ENCODE results near the gene SLC39A8.

SLC39A8 gene

GRCh38 chr4:102230194-102230593 is 115.1 kb downstream of the SLC39A8 start:
- no peak for DNase-seq (ENCODE audit: low read depth in 2 of 2)

- DNase-seq (ENCODE audit: low read depth in 2 of 2): no peak
These were observed 117.9 kb downstream of the SLC39A8 start for GRCh38 chr4:102227388-102227787.

GRCh38 chr4:102223461-102223860 is 121.8 kb downstream of the SLC39A8 start:
- no peak for DNase-seq (ENCODE audit: low read depth in 2 of 2)

DNA sequence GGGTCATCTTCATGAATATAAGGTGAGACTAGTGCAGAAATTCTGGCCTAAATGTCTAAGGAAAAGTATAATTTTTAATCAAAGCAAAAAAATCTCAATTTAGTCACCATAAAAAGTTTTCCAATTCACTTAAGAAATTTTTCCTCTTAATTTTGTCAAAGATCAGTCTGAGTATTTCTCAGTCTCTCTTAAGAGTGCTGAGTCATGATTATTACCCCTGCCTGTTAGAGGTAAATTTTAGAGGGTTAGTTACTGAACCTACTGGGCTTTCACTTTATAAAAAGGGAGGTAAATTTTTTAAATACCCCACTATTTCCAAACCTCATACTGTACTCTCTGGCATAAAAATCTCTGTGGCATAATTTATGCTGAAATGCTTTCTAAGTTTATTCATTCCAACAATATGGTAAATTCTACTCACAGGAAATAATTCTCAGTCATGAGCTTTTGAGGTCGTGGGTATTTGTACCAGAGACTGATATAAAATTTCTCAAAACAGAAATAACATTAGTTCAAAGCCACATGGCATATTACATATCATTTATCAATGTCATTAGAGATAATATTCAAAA is 122.4 kb downstream of the SLC39A8 start:
- DNase-seq (ENCODE audit: low read depth in 2 of 2): no peak

GRCh38 chr4:102219129-102219528 is 126.2 kb downstream of the SLC39A8 start:
- DNase-seq (ENCODE audit: low read depth in 2 of 2): no peak

DNA sequence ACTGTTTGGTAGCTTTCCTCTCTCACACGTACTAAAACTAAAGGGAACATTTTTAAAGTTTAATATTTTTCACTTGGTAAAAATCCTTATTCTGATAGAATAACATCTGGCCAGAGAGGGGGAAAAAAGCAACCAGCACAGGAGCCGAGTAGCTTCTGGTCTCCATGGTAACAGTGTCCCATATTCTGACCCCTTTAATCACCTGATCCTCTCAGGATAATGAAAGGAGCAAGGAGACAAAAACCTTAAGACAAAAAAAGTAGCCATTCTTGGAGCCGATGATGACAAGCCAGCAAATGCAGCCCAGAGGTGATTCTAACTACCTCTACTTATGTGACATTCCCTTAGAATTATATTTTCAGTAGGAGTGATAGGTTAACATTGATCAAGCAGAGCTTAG is 126.6 kb downstream of the SLC39A8 start:
- no peak for DNase-seq (ENCODE audit: low read depth in 2 of 2)

GRCh38 chr4:102217775-102218355 is 127.4 kb downstream of the SLC39A8 start:
- no peak for DNase-seq (ENCODE audit: low read depth in 2 of 2)

DNA sequence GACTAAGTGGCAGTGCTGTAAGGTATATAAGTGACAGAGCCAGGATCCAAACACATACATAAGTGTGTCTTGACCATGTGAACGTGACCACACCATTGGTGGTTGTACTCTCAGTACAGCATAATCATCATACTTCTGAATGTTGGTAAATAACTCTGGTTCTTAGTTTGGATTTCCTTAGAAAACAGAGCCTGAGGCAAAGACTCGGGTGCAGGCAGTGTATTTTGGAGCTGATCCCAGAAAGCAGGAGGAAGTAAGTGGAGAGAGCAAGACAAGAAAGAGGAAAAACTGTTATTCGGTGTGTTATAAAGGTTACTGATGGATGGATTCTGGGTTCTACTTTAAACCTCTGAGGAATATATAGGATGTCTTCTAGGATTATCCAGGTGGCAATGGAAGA is 127.9 kb downstream of the SLC39A8 start:
- no peak for DNase-seq (ENCODE audit: low read depth in 2 of 2)

DNA sequence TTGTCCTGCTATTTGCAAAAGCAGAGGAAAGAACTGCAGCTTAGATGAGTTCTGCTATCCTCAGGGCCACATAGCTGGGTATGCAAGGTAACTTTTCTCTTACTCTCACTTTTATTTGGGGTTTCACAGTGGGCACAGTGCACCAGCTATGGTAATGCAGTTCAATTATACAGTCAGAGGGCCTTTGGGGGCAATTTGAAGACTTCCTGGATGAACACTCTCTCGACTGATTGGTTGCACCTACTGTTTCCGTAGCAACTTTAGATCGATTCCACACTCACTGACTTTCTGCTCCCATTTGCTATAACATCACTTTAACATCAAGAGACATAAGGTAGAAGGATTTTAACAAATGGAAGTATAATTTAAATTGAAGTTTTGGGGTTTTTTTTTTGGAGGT is 128.6 kb downstream of the SLC39A8 start:
- DNase-seq (ENCODE audit: low read depth in 2 of 2): no peak

DNA sequence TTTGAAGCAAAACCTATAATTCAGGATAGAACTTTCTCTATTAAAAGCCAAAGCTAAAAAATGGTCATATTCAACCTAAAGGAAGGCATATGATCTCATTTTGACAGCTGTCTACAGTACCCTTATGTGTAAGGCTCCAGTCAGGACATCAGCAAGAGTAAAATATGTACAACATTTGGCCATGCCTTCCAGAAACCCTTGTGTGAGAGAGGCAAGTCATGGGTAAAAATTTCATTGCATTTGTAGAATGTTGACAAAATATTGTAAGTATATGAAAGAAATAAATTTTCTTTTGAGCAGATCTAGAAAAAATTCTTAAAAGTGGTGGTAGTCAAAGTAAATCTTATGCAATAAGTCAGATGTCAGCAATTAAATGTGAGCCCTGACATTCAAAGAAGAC is 132.3 kb downstream of the SLC39A8 start:
- no peak for DNase-seq (ENCODE audit: low read depth in 2 of 2)

Data from stimulated activated CD8-positive, alpha-beta memory T cell treated with anti-CD3 and anti-CD28 coated beads, Interleukin-2, amount 100 ng/mL, for 48 hours (primary cell).